HG02759 (cell line): ENCODE results near the gene DHRS1.

Source experiments
- ATAC-seq: cut with Tn5 transposase; IDR thresholded peaks from one replicate; pipeline ENCODE4 v1.9.1; 2021; ENCODE audit warnings: mild to moderate bottlenecking, moderate library complexity; ENCODE audit not compliant: unreplicated experiment

DHRS1 gene

GRCh38 chr14:24310646-24311604, 11.3 kb upstream of the DHRS1 start, which contains the start of gene LTB4R:
TSS of gene LTB4R (plus strand) at chr14:24311502. CDS start at chr14:24315652, 4,150 bp downstream.
- peak; percentile 69 for ATAC-seq

GRCh38 chr14:24310265-24310645, 10.7 kb upstream of the DHRS1 start:
- ATAC-seq: no peak

- ATAC-seq: no peak
Observed at GRCh38 chr14:24309538-24310264, 10.1 kb upstream of the DHRS1 start, which contains the start of gene LTB4R2. TSS of gene LTB4R2 (plus strand) at chr14:24310140. CDS start at chr14:24310665, 525 bp downstream.

GRCh38 chr14:24308342-24309124, 9.0 kb upstream of the DHRS1 start:
- no peak for ATAC-seq

GRCh38 chr14:24307575-24308341, 8.2 kb upstream of the DHRS1 start, which contains the start of gene CIDEB:
TSS of gene CIDEB (minus strand) at chr14:24307977. CDS start at chr14:24307858, 119 bp downstream.
- no peak for ATAC-seq

GRCh38 chr14:24307156-24307574, 7.6 kb upstream of the DHRS1 start:
- ATAC-seq: no peak

GRCh38 chr14:24304019-24304387, 4.4 kb upstream of the DHRS1 start:
- no peak for ATAC-seq

GRCh38 chr14:24300326-24300980, 873 bp upstream of the DHRS1 start:
- no peak for ATAC-seq

GRCh38 chr14:24298892-24299254, 707 bp downstream of the DHRS1 start:
- no peak for ATAC-seq

GRCh38 chr14:24297190-24297964, 2.2 kb downstream of the DHRS1 start:
- ATAC-seq: peak; percentile 19

GRCh38 chr14:24296341-24297157, 3.0 kb downstream of the DHRS1 start:
- peak; percentile 57 for ATAC-seq

- ATAC-seq: no peak
Observed at GRCh38 chr14:24293525-24293924, 6.1 kb downstream of the DHRS1 start.

GRCh38 chr14:24292118-24292807, 7.3 kb downstream of the DHRS1 start:
- ATAC-seq: no peak

GRCh38 chr14:24291446-24292117, 8.0 kb downstream of the DHRS1 start:
- no peak for ATAC-seq

- no peak for ATAC-seq
Observed at GRCh38 chr14:24290746-24291145, 8.8 kb downstream of the DHRS1 start.

- peak; percentile 67 for ATAC-seq
Observed at GRCh38 chr14:24289649-24290280, 9.8 kb downstream of the DHRS1 start.
